GM23248 (cell line): ENCODE results near the gene FAM162A. TPM values are rescaled to one million over a fixed set of nuclear protein-coding genes. Genes with fewer than 3 reads are reported as not detected.
"Not testable (repeated sequence)": the region's sequence is repeated elsewhere in the genome, so short reads cannot be mapped to it uniquely, and the experiment has no call there.

ENCODE experiments used
- DNase-seq: peaks from one replicate; pipeline ENCODE4 v3.0.0-alpha.2; 2015
- H2AFZ ChIP-seq: fragments of 200-600 bp; sonication (generic); 2 replicates; pipeline ENCODE4 v1.6.1; 2016; ENCODE audit warnings: antibody characterized with exemption
- H3F3A ChIP-seq: fragments of 200-600 bp; sonication (generic); 2 replicates; pipeline ENCODE4 v1.6.1; 2016; ENCODE audit warnings: mild to moderate bottlenecking, antibody characterized with exemption, mixed run types; ENCODE audit not compliant: insufficient read depth
- H3K27ac ChIP-seq: fragments of 200-600 bp; sonication (generic); 2 replicates; pipeline ENCODE4 v1.5.1; 2016; ENCODE audit warnings: mild to moderate bottlenecking
- H3K27me3 ChIP-seq: fragments of 200-600 bp; sonication (generic); replicated peaks from 2 replicates; pipeline ENCODE4 v1.6.1; 2016; ENCODE audit warnings: mild to moderate bottlenecking; ENCODE audit not compliant: insufficient read depth
- H3K36me3 ChIP-seq: fragments of 200-600 bp; sonication (generic); 2 replicates; pipeline ENCODE4 v1.6.1; 2016; ENCODE audit warnings: low read depth, mild to moderate bottlenecking
- H3K4me1 ChIP-seq: fragments of 200-600 bp; sonication (generic); 2 replicates; pipeline ENCODE4 v1.6.1; 2016; ENCODE audit warnings: mild to moderate bottlenecking; ENCODE audit not compliant: insufficient read depth
- H3K4me2 ChIP-seq: fragments of 200-600 bp; sonication (generic); one replicate; pipeline ENCODE4 v1.6.1; 2016; ENCODE audit warnings: mild to moderate bottlenecking; ENCODE audit not compliant: unreplicated experiment
- H3K4me3 ChIP-seq: fragments of 200-600 bp; sonication (generic); 2 replicates; pipeline ENCODE4 v1.5.1; 2016; ENCODE audit warnings: mild to moderate bottlenecking
- H3K79me2 ChIP-seq: fragments of 200-600 bp; sonication (generic); 2 replicates; pipeline ENCODE4 v1.6.1; 2016; ENCODE audit warnings: mild to moderate bottlenecking; ENCODE audit not compliant: insufficient read depth
- H3K9ac ChIP-seq: fragments of 200-600 bp; sonication (generic); 2 replicates; pipeline ENCODE4 v1.6.1; 2016; ENCODE audit warnings: mild to moderate bottlenecking
- H3K9me2 ChIP-seq: fragments of 200-600 bp; sonication (generic); 2 replicates; pipeline ENCODE4 v1.6.1; 2016; ENCODE audit warnings: mixed run types, mild to moderate bottlenecking, moderate library complexity; ENCODE audit not compliant: insufficient read depth
- H3K9me3 ChIP-seq: fragments of 200-600 bp; sonication (generic); one replicate; pipeline ENCODE4 v1.6.1; 2017; ENCODE audit warnings: low read depth
- H4K20me1 ChIP-seq: fragments of 200-600 bp; sonication (generic); 2 replicates; pipeline ENCODE4 v1.6.0; 2016; ENCODE audit not compliant: insufficient read depth
- EZH2 ChIP-seq: fragments of 200-600 bp; sonication (generic); IDR thresholded peaks from 2 replicates; pipeline ENCODE4 v1.6.1; 2018; ENCODE audit warnings: antibody characterized with exemption, mild to moderate bottlenecking; ENCODE audit not compliant: insufficient read depth, poor library complexity, severe bottlenecking
- EZH2phosphoT487 ChIP-seq: fragments of 200-600 bp; sonication (generic); IDR thresholded peaks from 2 replicates; pipeline ENCODE4 v1.6.1; 2018; ENCODE audit warnings: antibody characterized with exemption, moderate library complexity, mild to moderate bottlenecking, low read depth; ENCODE audit not compliant: insufficient read depth
- WGBS, 2 experiments: methylation state at CpG; one replicate each; pipeline ENCODE4 v1.1.6; 2015 to 2017; ENCODE audit warnings: low lambda C conversion rate in 2 of 2, low coverage in 1 of 2; ENCODE audit errors: missing lambda C conversion rate in 2 of 2; 5-methylcytosine and 5-hydroxymethylcytosine counted together
- in situ Hi-C: fragments of 300-500 bp; cut with MboI; formaldehyde crosslinking; loops from 2 replicates; pipeline ENCODE4 v1.15.0; 2020
- polyA plus RNA-seq: library from polyadenylated mRNA; unstranded; fragments of >200 nt; fragmentation: Nextera tagmentation; extraction: Ambion mirVana; gene quantifications from 2 replicates; pipeline ENCODE4 v1.2.1, GENCODE V29; 2016
- total RNA-seq: library from RNA; depleted of rRNA; stranded (reverse); fragments of >200 nt; shearing (Covaris generic); gene quantifications from 2 replicates; pipeline ENCODE4 v1.2.3, GENCODE V29; 2014

The FAM162A gene
- total and polyA plus RNA-seq, 2 experiments from 2014 or later, result 8.0 to 101 TPM

DNA sequence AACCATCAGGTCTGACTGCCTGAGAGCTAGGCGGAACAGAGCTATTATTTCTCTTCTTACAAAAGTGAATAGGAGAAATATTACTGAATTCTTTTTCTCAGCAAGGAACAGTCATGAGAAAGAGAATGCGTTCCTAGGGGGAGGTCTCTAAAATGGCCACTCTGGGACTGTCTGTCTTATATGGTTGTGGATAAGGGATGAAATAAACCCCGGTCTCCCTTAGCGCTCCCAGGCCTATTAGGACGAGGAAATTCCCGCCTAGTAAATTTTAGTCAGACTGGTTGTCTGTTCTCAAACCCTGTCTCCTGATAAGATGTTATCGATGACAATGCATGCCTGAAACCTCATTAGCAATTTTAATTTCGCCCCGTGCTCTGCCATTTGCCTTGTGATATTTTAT is 52.0 kb downstream of the FAM162A start:
- Histone ChIP-seq H3K27ac (no peak overlapping the region), H3K4me2 (no peak overlapping the region), H3F3A (0 out of 2 replicates have a peak, but pooled peaks cover 9% of the 10 kb centered on the region), H3K27me3 (no peaks in the 10 kb centered on the region), H3K9ac (no peak overlapping the region), H3K4me1 (no peaks in the 10 kb centered on the region), H3K36me3 (peaks cover 81% of the 10 kb centered on the region), H3K9me3 (no peaks in the 10 kb centered on the region), H2AFZ (no peak overlapping the region), H3K4me3 (no peak overlapping the region), H3K9me2 (no peaks in the 10 kb centered on the region), H4K20me1 (no peaks in the 10 kb centered on the region), H3K79me2 (peaks cover 26% of the 10 kb centered on the region)
- in situ Hi-C loops, result no loop called here
- no peak for TF ChIP-seq EZH2phosphoT487
- WGBS, 2 experiments, result 96 to 98% methylated on average over 9 of the region's 9 CpGs
- DNase-seq, result no peak

DNA sequence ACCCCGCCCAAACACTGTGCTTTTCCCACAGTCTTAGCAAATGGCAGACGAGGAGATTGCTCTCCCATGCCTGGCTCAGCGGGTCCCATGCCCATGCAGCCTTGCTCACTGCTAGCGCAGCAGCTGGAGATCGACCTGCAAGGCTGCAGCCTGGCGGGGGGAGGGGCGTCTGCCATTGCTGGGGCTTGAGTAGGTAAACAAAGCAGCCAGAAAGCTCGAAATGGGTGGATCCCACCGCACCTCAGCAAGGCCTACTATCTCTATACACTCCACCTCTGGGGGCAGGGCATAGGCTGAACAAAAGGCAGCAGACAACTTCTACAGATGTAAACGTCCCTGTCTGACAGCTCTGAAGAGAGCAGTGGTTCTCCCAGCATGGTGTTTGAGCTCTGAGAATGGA is 59.1 kb downstream of the FAM162A start:
- no peak for TF ChIP-seq EZH2
- no peak overlapping the region for H3K4me3 ChIP-seq
- H3K9me3 ChIP-seq, result no peaks in the 10 kb centered on the region
- no peaks in the 10 kb centered on the region for H3F3A ChIP-seq
- H3K4me2 ChIP-seq, result no peak overlapping the region
- no peaks in the 10 kb centered on the region for H3K9me2 ChIP-seq
- WGBS, 2 experiments, result 86 to 91% methylated on average over 10 of the region's 10 CpGs
- H4K20me1 ChIP-seq, result no peaks in the 10 kb centered on the region
- H3K27ac ChIP-seq, result no peak overlapping the region
- in situ Hi-C loops, result no loop called here
- no peaks in the 10 kb centered on the region for H3K27me3 ChIP-seq
- H3K36me3 ChIP-seq, result peaks cover 63% of the 10 kb centered on the region
- H3K9ac ChIP-seq, result no peak overlapping the region
- DNase-seq, result no peak
- no peak overlapping the region for H2AFZ ChIP-seq
- peaks cover 82% of the 10 kb centered on the region for H3K79me2 ChIP-seq
- H3K4me1 ChIP-seq, result no peaks in the 10 kb centered on the region

DNA sequence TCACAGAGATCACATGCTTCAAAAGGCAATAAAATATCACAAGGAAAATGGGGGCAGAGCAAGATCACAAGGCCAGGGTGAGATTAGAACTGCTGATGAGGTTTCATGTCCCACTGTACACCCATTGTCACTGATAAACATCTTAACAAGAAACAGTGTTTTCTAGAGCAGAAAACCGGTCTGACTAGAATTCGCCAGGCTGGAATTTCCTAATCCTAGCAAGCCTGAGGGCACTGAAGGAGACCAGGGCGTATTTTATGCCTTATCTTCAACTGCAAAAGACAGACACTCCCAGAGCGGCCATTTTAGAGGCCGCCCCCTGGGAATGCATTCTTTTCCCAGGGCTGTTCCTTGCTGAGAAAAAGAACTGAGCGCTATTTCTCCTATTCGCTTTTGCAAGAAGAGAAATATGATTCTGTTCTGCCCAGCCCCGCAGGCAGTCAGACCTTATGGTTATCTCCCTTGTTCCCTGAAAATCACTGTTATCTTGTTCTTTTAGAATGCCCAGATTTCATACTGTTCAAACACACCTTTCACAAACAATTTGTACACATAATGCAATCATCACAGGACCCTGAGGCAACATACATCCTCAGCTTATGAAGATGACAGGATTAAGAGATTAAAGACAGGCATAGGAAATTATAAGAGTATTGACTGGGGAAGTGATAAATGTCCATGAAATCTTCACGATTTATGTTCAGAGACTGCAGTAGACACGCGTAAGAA is 59.9 kb downstream of the FAM162A start:
- Histone ChIP-seq H3K36me3 (peaks cover 63% of the 10 kb centered on the region), H3K79me2 (peaks cover 88% of the 10 kb centered on the region)
- H3K4me3 ChIP-seq, H3K27me3 ChIP-seq, H3K4me2 ChIP-seq, DNase-seq, H3K27ac ChIP-seq, H3K4me1 ChIP-seq, H4K20me1 ChIP-seq, H3K9me3 ChIP-seq, H3K9ac ChIP-seq, in situ Hi-C loops, H3F3A ChIP-seq, H2AFZ ChIP-seq, H3K9me2 ChIP-seq: not testable (repeated sequence)
- 96 to 99% methylated on average over 11 of the region's 11 CpGs for WGBS, 2 experiments

DNA sequence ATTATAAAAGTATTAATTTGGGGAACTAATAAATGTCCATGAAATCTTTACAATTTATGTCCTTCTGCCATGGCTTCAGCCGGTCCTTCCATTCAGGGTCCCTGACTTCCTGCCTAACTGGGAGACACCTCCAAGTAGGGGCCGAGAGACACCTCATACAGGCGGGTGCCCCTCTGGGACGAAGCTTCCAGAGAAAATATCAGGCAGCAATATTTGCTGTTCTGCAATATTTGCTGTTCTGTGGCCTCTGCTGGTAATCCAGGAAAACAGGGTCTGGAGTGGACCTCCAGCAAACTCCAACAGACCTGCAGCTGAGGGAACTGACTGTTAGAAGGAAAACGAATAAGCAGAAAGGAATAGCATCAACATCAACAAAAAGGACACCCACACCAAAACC is 60.5 kb downstream of the FAM162A start:
- H3K36me3 ChIP-seq, result peaks cover 63% of the 10 kb centered on the region
- WGBS, 2 experiments, result 91 to 95% methylated on average over 5 of the region's 5 CpGs

DNA sequence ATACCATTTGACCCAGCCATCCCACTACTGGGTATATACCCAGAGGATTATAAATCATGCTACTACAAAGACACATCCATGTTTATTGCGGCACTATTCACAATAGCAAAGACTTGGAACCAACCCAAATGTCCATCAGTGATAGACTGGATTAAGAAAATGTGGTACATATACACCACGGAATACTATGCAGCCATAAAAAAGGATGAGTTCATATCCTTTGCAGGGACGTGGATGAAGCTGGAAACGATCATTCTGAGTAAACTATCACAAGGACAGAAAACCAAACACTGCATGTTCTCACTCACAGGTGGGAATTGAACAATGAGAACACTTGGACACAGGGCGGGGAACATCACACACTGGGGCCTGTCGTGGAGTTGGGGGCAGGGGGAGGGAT is 64.2 kb downstream of the FAM162A start:
- H3K27ac ChIP-seq, H3K9me2 ChIP-seq, in situ Hi-C loops, H3K4me2 ChIP-seq, DNase-seq, H3K9me3 ChIP-seq, H3F3A ChIP-seq, H3K27me3 ChIP-seq, H3K4me3 ChIP-seq, H3K9ac ChIP-seq, H2AFZ ChIP-seq, H3K4me1 ChIP-seq, H4K20me1 ChIP-seq: not testable (repeated sequence)
- Histone ChIP-seq H3K79me2 (peaks cover 83% of the 10 kb centered on the region), H3K36me3 (peaks cover 65% of the 10 kb centered on the region)
- WGBS, 2 experiments, result 93 to 94% methylated on average over 6 of the region's 6 CpGs

More for the DNA sequence above, 60.5 kb downstream of the FAM162A start:
- H3K4me1 ChIP-seq, H3K27ac ChIP-seq, H3K9me2 ChIP-seq, H3K4me3 ChIP-seq, H3K9ac ChIP-seq, H4K20me1 ChIP-seq, H3F3A ChIP-seq, in situ Hi-C loops, H3K27me3 ChIP-seq, H3K9me3 ChIP-seq, H2AFZ ChIP-seq, H3K4me2 ChIP-seq, DNase-seq: not testable (repeated sequence)
- H3K79me2 ChIP-seq, result peaks cover 94% of the 10 kb centered on the region
